ENCODE measurements around the gene AP2B1. TPM values are rescaled to one million over a fixed set of nuclear protein-coding genes. Genes with fewer than 3 reads are reported as not detected.

The AP2B1 gene
- total RNA-seq, 1 experiment from 2014 or later = 198 TPM

GRCh38 chr17:35734396-35734795 lies 147.3 kb downstream of the AP2B1 start:
- POLR2A ChIA-PET = no interaction called here
- no TSS peak for BruUV-seq (replicated peaks)
- intact Hi-C loops (cut with micrococcal nuclease) = no loop called here

More at GRCh38 chr17:35734396-35734795, 147.3 kb downstream of the AP2B1 start:
- Histone ChIP-seq H2AFZ (ENCODE audit: low read depth, low read length, poor library complexity, severe bottlenecking) (no peak overlapping the region), H3K9me2 (ENCODE audit: insufficient read depth) (no peaks in the 10 kb centered on the region), H4K20me1 (ENCODE audit: insufficient read depth) (no peaks in the 10 kb centered on the region), H3K36me3 (ENCODE audit: control insufficient read depth in 1 of 2, insufficient read depth in 2 of 2, low read length in 2 of 2) (no peaks in the 10 kb centered on the region), H3K4me1 (ENCODE audit: control insufficient read depth in 1 of 2, insufficient read depth in 2 of 2, low read length in 2 of 2) (no peaks in the 10 kb centered on the region), H3K9ac (ENCODE audit: low read length) (no peak overlapping the region), H3K4me2 (ENCODE audit: low read length) (no peak overlapping the region), H3K79me2 (ENCODE audit: insufficient read depth, low read length) (no peaks in the 10 kb centered on the region), H3K9me3 (ENCODE audit: control insufficient read depth in 1 of 2, insufficient read depth in 1 of 2, low read depth in 1 of 2, low read length in 2 of 2) (no peaks in the 10 kb centered on the region), H3K27me3 (ENCODE audit: insufficient read depth, low read length) (no peaks in the 10 kb centered on the region), H3K4me3 (replicated peaks in 1 of 2; ENCODE audit: low read depth in 1 of 2, low read length in 2 of 2) (no peak overlapping the region), H3K27ac (ENCODE audit: low read depth, low read length) (no peak overlapping the region)
- no peak for DNase-seq (ENCODE audit: low read depth, low spot score)
- ATAC-seq = no peak
- no peak for TF ChIP-seq POLR2AphosphoS5 (IDR thresholded peaks at IDR 0.05; ENCODE audit: low read depth, low read length)
- no peak for TF ChIP-seq CBX3 (IDR thresholded peaks at IDR 0.05; ENCODE audit: low read depth)
- no peak for TF ChIP-seq RAD21 (IDR thresholded peaks at IDR 0.05; ENCODE audit: low read depth)
- no peak for TF ChIP-seq SP1 (IDR thresholded peaks at IDR 0.05; ENCODE audit: low read depth)
- TF ChIP-seq JUND (IDR thresholded peaks at IDR 0.05) = no peak
- TF ChIP-seq EGR1 (IDR thresholded peaks at IDR 0.05; ENCODE audit: low read depth) = no peak
- TF ChIP-seq SIN3A (IDR thresholded peaks at IDR 0.05; ENCODE audit: low read depth) = no peak
- no peak for TF ChIP-seq EZH2 (IDR thresholded peaks at IDR 0.05)
- no peak for TF ChIP-seq TCF7L2 (IDR thresholded peaks at IDR 0.05; ENCODE audit: borderline replicate concordance, extremely low read depth, insufficient read depth, insufficient read length)
- TF ChIP-seq CEBPB (IDR thresholded peaks at IDR 0.05; ENCODE audit: low read depth) = no peak
- no peak for TF ChIP-seq YY1 (IDR thresholded peaks at IDR 0.05; ENCODE audit: extremely low read depth, insufficient replicate concordance, low read depth, low read length)
- TF ChIP-seq ATF3 (IDR thresholded peaks at IDR 0.05) = no peak
- no peak for TF ChIP-seq CTCF (IDR thresholded peaks at IDR 0.05 in 2 of 3, conservative IDR thresholded peaks at IDR 0.05 in 1 of 3; ENCODE audit: borderline replicate concordance in 1 of 3, insufficient read depth in 1 of 3, low read depth in 2 of 3, low read length in 2 of 3)
- no peak for TF ChIP-seq REST (IDR thresholded peaks at IDR 0.05; ENCODE audit: low read depth)
- no peak for TF ChIP-seq ZNF274 (IDR thresholded peaks at IDR 0.05; ENCODE audit: low read depth, low read length)
- no peak for TF ChIP-seq FOSL1 (IDR thresholded peaks at IDR 0.05; ENCODE audit: low read depth)
- no peak for TF ChIP-seq ZBTB33 (IDR thresholded peaks at IDR 0.05; ENCODE audit: extremely low read depth, insufficient replicate concordance, low read length)
- no peak for TF ChIP-seq ELF1 (IDR thresholded peaks at IDR 0.05; ENCODE audit: borderline replicate concordance, low read depth)
- RAD21 ChIA-PET (ENCODE audit: low non-redundant PET in 1 of 2, low total read pairs in 2 of 2, uncharacterized antibody in 2 of 2, unreplicated experiment in 2 of 2) = no interaction called here
- CTCF ChIA-PET = interaction anchor here (1.2 kb wide), 1 partner anchor 13 kb away, joined by 3 read pairs; no protein-coding TSS in a partner anchor
